HepG2 (cell line): ENCODE results near the gene MEX3D. TPM values are rescaled to one million over a fixed set of nuclear protein-coding genes. Genes with fewer than 3 reads are reported as not detected.

ENCODE experiments used
- ATF7-NPFF ChIP-seq: sonication (generic); formaldehyde crosslinking; IDR thresholded peaks from 2 replicates; pipeline ENCODE4 v1.8.1; 2023; ENCODE audit warnings: mild to moderate bottlenecking, low read depth, missing genetic modification reagents, moderate library complexity
- ATRX ChIP-seq: sonication (generic); formaldehyde crosslinking; IDR thresholded peaks from 2 replicates; pipeline ENCODE4 v1.4.0; 2020; ENCODE audit warnings: missing genetic modification reagents, borderline replicate concordance
- ERF ChIP-seq: IDR thresholded peaks from 2 replicates; pipeline ENCODE4 v1.6.1; 2018; ENCODE audit warnings: missing biosample characterization, missing genetic modification reagents
- HIVEP1 ChIP-seq: sonication (generic); formaldehyde crosslinking; IDR thresholded peaks from 2 replicates; pipeline ENCODE4 v1.4.0; 2020; ENCODE audit warnings: mild to moderate bottlenecking, missing genetic modification reagents
- HNRNPUL1 ChIP-seq: fragments of 200-400 bp; formaldehyde crosslinking; IDR thresholded peaks from 2 replicates; pipeline ENCODE4 v1.6.1; 2017; ENCODE audit warnings: low read depth, mild to moderate bottlenecking, low read length, moderate library complexity
- HOXD1 ChIP-seq: sonication (generic); formaldehyde crosslinking; IDR thresholded peaks from 2 replicates; pipeline ENCODE4 v1.5.0; 2020; ENCODE audit warnings: missing genetic modification reagents
- MIER3 ChIP-seq: IDR thresholded peaks from 2 replicates; pipeline ENCODE4 v1.6.1; 2016; ENCODE audit warnings: missing compliant biosample characterization, borderline replicate concordance
- MTF2 ChIP-seq: sonication (generic); formaldehyde crosslinking; IDR thresholded peaks from 2 replicates; pipeline ENCODE4 v1.5.0; 2020; ENCODE audit warnings: missing genetic modification reagents, borderline replicate concordance
- NONO ChIP-seq, 2 experiments: fragments of 450-650 bp in 1 of 2; sonication (generic) in 1 of 2; formaldehyde crosslinking in 1 of 2; IDR thresholded peaks in 1 of 2; conservative IDR thresholded peaks in 1 of 2; 2 replicates each; pipeline versions ENCODE4 v1.6.1 to v1.8.0; 2017 to 2022; ENCODE audit warnings: mild to moderate bottlenecking in 1 of 2, missing genetic modification reagents in 1 of 2, moderate library complexity in 1 of 2
- SCMH1 ChIP-seq: sonication (generic); formaldehyde crosslinking; IDR thresholded peaks from 2 replicates; pipeline ENCODE4 v1.9.0; 2021; ENCODE audit warnings: missing genetic modification reagents, mild to moderate bottlenecking, borderline replicate concordance
- SIN3A ChIP-seq: IDR thresholded peaks from 2 replicates; pipeline ENCODE4 v1.6.1; 2011; ENCODE audit warnings: low read depth, mild to moderate bottlenecking, control low read depth, low read length, borderline replicate concordance
- TCF7L2 ChIP-seq: IDR thresholded peaks from 2 replicates; pipeline ENCODE4 v1.6.1; 2011; ENCODE audit warnings: mild to moderate bottlenecking, low read depth, low read length, moderate library complexity
- ZBTB20 ChIP-seq: sonication (generic); formaldehyde crosslinking; IDR thresholded peaks from 2 replicates; pipeline ENCODE4 v1.8.1; 2023; ENCODE audit warnings: missing genetic modification reagents, low read depth, mild to moderate bottlenecking, borderline replicate concordance
- ZHX1 ChIP-seq: sonication (generic); formaldehyde crosslinking; IDR thresholded peaks from 2 replicates; pipeline ENCODE4 v1.8.1; 2022; ENCODE audit warnings: low read depth, mild to moderate bottlenecking, missing genetic modification reagents
- ZNF101 ChIP-seq: sonication (generic); formaldehyde crosslinking; IDR thresholded peaks from 2 replicates; pipeline ENCODE4 v1.4.0; 2020; ENCODE audit warnings: mild to moderate bottlenecking, low read depth, missing genetic modification reagents, borderline replicate concordance
- ZNF30 ChIP-seq: sonication (generic); formaldehyde crosslinking; IDR thresholded peaks from 2 replicates; pipeline ENCODE4 v1.5.0; 2020; ENCODE audit warnings: mild to moderate bottlenecking, missing genetic modification reagents
- ZNF430 ChIP-seq: sonication (generic); formaldehyde crosslinking; IDR thresholded peaks from 2 replicates; pipeline ENCODE4 v1.9.0; 2021; ENCODE audit warnings: mild to moderate bottlenecking, missing genetic modification reagents
- ZNF432 ChIP-seq: sonication (generic); formaldehyde crosslinking; IDR thresholded peaks from 2 replicates; pipeline ENCODE4 v1.5.0; 2020; ENCODE audit warnings: missing genetic modification reagents, mild to moderate bottlenecking, borderline replicate concordance
- ZNF543 ChIP-seq: sonication (generic); formaldehyde crosslinking; IDR thresholded peaks from 2 replicates; pipeline ENCODE4 v1.4.0; 2020; ENCODE audit warnings: mild to moderate bottlenecking, missing genetic modification reagents
- ZNF550 ChIP-seq: sonication (generic); formaldehyde crosslinking; IDR thresholded peaks from 2 replicates; pipeline ENCODE4 v1.4.0; 2020; ENCODE audit warnings: mild to moderate bottlenecking, missing genetic modification reagents, borderline replicate concordance
- ZNF580 ChIP-seq: IDR thresholded peaks from 2 replicates; pipeline ENCODE4 v1.6.1; 2016; ENCODE audit warnings: low read depth, borderline replicate concordance
- ZNF781 ChIP-seq: sonication (generic); formaldehyde crosslinking; IDR thresholded peaks from 2 replicates; pipeline ENCODE4 v1.5.1; 2020; ENCODE audit warnings: borderline replicate concordance, mild to moderate bottlenecking, missing genetic modification reagents; ENCODE audit errors: not compliant biosample characterization
- ZSCAN29 ChIP-seq: sonication (generic); formaldehyde crosslinking; conservative IDR thresholded peaks from 2 replicates; pipeline ENCODE4 v1.4.0; 2020; ENCODE audit warnings: mild to moderate bottlenecking, missing genetic modification reagents
- polyA plus RNA-seq, 8 experiments: library from polyadenylated mRNA; depleted of rRNA in 3 of 8; stranded (reverse) in 7 of 8; unstranded in 1 of 8; fragments of >200 nt; fragmentation: Illumina TruSeq in 4 of 8; extraction: Trizol in 4 of 8; gene quantifications; 2 replicates each; pipeline versions ENCODE4 v1.2.1 to v1.2.3, GENCODE V29; 2011 to 2016; ENCODE audit warnings: low read depth in 4 of 8, missing spikeins in 1 of 8, mixed read lengths in 1 of 8; ENCODE audit not compliant: insufficient read depth in 1 of 8
- total RNA-seq, 5 experiments: library from RNA; depleted of rRNA; stranded (reverse); fragments of >200 nt; fragmentation: Illumina TruSeq; extraction: Trizol; gene quantifications; 2 replicates each; pipeline ENCODE4 v1.2.3, GENCODE V29; 2016; ENCODE audit warnings: low read depth in 1 of 5
- TF ChIP-seq, protein P1 (sequence below), 2 experiments: sonication (generic) in 1 of 2; formaldehyde crosslinking in 1 of 2; IDR thresholded peaks; 2 replicates each; pipeline versions ENCODE4 v1.5.1 to v1.6.1; 2011 to 2020; ENCODE audit warnings: borderline replicate concordance in 1 of 2, low read depth in 1 of 2, low read length in 1 of 2, mild to moderate bottlenecking in 1 of 2, missing genetic modification reagents in 1 of 2, moderate library complexity in 1 of 2

Gene MEX3D
- total and polyA plus RNA-seq, 2 of the 13 experiments (the other 11 are each of a cell fraction or from before 2014, with no cell fraction given): 3.6 to 17.1 TPM

DNA sequence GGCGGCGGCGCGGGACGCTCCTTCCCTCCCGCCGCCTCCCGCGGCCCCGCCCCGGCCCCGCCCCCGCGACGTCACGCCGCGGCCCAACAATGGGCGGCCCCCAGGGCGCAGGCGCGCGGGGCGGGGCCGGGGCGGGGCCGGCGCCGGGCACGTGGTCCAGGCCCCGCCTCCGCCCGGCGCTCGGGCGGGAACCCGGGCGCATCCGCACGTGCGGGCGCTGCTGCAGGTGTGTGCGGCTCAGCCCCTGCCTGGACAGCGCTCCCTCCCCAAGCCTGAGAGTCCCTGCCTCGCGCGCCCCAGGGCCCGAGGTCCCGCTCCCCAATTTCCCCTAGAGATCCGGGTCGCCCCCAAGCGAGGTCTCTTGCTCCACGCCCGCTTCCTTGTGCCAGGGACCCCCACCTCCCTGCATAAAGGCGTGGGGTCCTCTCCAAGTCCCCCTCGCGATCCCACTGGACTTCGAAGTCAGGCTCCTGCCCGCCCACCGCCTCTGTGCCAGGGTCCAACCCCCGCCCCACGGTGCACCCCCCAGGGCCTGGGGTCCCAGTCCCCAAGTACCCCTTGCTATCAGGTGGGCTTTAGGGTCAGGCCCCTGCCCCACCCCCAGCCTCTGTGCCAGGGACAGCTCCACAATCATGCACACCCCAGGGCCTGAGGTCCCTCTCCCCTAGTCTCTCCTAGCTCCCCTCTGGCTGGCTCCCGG, at the start of gene MEX3D (continued):
- TF ChIP-seq ZNF543 (0 out of 2 replicates have a peak, but pooled peaks have one; percentile 68), ZNF430 (CRISPR knock-in tag) (no peak; the same call in 1 of the 2 replicates), ERF (peak; percentile 63; the same call in 1 of the 2 replicates), ZNF550 (CRISPR knock-in tag) (no peak), SCMH1 (CRISPR knock-in tag) (no peak), SIN3A (peak; percentile 44; the same call in 1 of the 2 replicates), ZHX1 (0 out of 2 replicates have a peak, but pooled peaks have one; percentile 39), ZSCAN29 (no peak), HNRNPUL1 (no peak), HOXD1 (CRISPR knock-in tag) (peak; percentile 77; the same call in 1 of the 2 replicates), NONO (IDR thresholded peaks at IDR 0.05) (no peak), NONO (CRISPR knock-in tag; conservative IDR thresholded peaks at IDR 0.05) (no peak), ATF7-NPFF (CRISPR knock-in tag) (peak; percentile 92), ZNF101 (CRISPR knock-in tag) (no peak), ZNF432 (no peak), ATRX (CRISPR knock-in tag) (no peak), ZNF580 (peak; percentile 71; the same call in 1 of the 2 replicates), TCF7L2 (no peak), ZNF30 (CRISPR knock-in tag) (no peak), HIVEP1 (CRISPR knock-in tag) (peak; percentile 32; the same call in 1 of the 2 replicates), MIER3 (no peak), ZBTB20 (no peak), ZNF781 (no peak), MTF2 (no peak)
- TF ChIP-seq, protein P1, sequence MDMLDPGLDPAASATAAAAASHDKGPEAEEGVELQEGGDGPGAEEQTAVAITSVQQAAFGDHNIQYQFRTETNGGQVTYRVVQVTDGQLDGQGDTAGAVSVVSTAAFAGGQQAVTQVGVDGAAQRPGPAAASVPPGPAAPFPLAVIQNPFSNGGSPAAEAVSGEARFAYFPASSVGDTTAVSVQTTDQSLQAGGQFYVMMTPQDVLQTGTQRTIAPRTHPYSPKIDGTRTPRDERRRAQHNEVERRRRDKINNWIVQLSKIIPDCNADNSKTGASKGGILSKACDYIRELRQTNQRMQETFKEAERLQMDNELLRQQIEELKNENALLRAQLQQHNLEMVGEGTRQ (IDR thresholded peaks at IDR 0.05; ENCODE audit: low read depth, low read length): peak; percentile 25; the same call in 1 of the 2 replicates
- TF ChIP-seq, protein P1 (CRISPR knock-in tag; IDR thresholded peaks at IDR 0.05; ENCODE audit: borderline replicate concordance): no peak
